Spleen (tissue), 11 donors: Measurements from ENCODE around the gene FSCN2. TPM values are rescaled to one million over a fixed set of nuclear protein-coding genes. Genes with fewer than 3 reads are reported as not detected.

Experiments
- DNase-seq: peaks from one replicate; pipeline ENCODE4 v3.0.0-alpha.2; 2020
- H3K27ac ChIP-seq, 8 donors: fragments of 200-600 bp; sonication (generic) in 7 of 8; 1 replicate in 4 of 8; 2 replicates in 4 of 8; pipeline versions ENCODE4 v1.5.0 to v1.8.0; 2016 to 2021; ENCODE audit warnings: inconsistent platforms in 4 of 8, mild to moderate bottlenecking in 4 of 8, moderate library complexity in 1 of 8
- H3K27me3 ChIP-seq, 7 donors: fragments of 200-600 bp; sonication (generic) in 6 of 7; replicated peaks in 1 of 7; 1 replicate in 4 of 7; 2 replicates in 3 of 7; pipeline versions ENCODE4 v1.5.0 to v1.8.0; 2016 to 2021; ENCODE audit warnings: inconsistent platforms in 3 of 7, mild to moderate bottlenecking in 1 of 7
- H3K36me3 ChIP-seq, 6 donors: fragments of 200-600 bp; sonication (generic) in 5 of 6; 1 replicate in 4 of 6; 2 replicates in 2 of 6; pipeline versions ENCODE4 v1.5.0 to v1.8.0; 2016 to 2021; ENCODE audit warnings: inconsistent platforms in 2 of 6
- H3K4me1 ChIP-seq, 6 donors: fragments of 200-600 bp; sonication (generic) in 5 of 6; 1 replicate in 3 of 6; 2 replicates in 3 of 6; pipeline versions ENCODE4 v1.5.0 to v1.8.0; 2016 to 2021; ENCODE audit warnings: inconsistent platforms in 3 of 6
- H3K4me3 ChIP-seq, 8 donors: fragments of 200-600 bp; sonication (generic) in 7 of 8; 1 replicate in 4 of 8; 2 replicates in 4 of 8; pipeline versions ENCODE4 v1.5.0 to v1.8.0; 2016 to 2021; ENCODE audit warnings: inconsistent platforms in 4 of 8, mild to moderate bottlenecking in 4 of 8, moderate library complexity in 2 of 8
- H3K9me3 ChIP-seq, 8 donors: fragments of 200-600 bp; sonication (generic) in 7 of 8; 1 replicate in 4 of 8; 2 replicates in 4 of 8; pipeline versions ENCODE4 v1.5.0 to v1.8.0; 2016 to 2021; ENCODE audit warnings: inconsistent platforms in 4 of 8
- POLR2A ChIP-seq, 3 donors: fragments of 450-650 bp; IDR thresholded peaks; one replicate each; pipeline ENCODE4 v1.5.1; 2017; ENCODE audit warnings: antibody characterized with exemption in 3 of 3, mild to moderate bottlenecking in 1 of 3
- POLR2AphosphoS5 ChIP-seq, 3 donors: sonication (generic); formaldehyde crosslinking; IDR thresholded peaks; one replicate each; pipeline ENCODE4 v1.5.1; 2017; ENCODE audit warnings: antibody characterized with exemption in 3 of 3
- WGBS, 5 donors: extraction: QIAGEN DNeasy Blood & Tissue Kit in 3 of 5; methylation state at CpG; one replicate each; pipeline versions ENCODE4 v1.1.5 to v1.1.7; 2013 to 2018; 5-methylcytosine and 5-hydroxymethylcytosine counted together
- intact Hi-C: fragments of 100-400 bp; cut with DNase I; formaldehyde crosslinking; loops from one replicate; pipeline ENCODE4 v1.15.0; 2023; ENCODE audit warnings: low total_unique reads
- polyA plus RNA-seq, 3 donors: library from polyadenylated mRNA; stranded (reverse); fragments of 200-250 nt; gene quantifications; one replicate each; pipeline ENCODE4 v1.2.1, GENCODE V29; 2013
- total RNA-seq, 7 donors: library from RNA; depleted of rRNA in 3 of 7; stranded (reverse); fragments of >200 nt in 3 of 7; fragmentation: NEBNext Ultra II Directional in 4 of 7; extraction: Animal tissue kit (Norgen Biotek cat#: 25700) in 4 of 7; gene quantifications; one replicate each; pipeline versions ENCODE4 v1.1.0 to v1.2.1, GENCODE V29; 2016 to 2021
- TF ChIP-seq, protein P1 (sequence below), 11 experiments: fragments of 200-600 bp in 7 of 11; fragments of 450-650 bp in 4 of 11; sonication (generic) in 4 of 11; IDR thresholded peaks in 8 of 11; conservative IDR thresholded peaks in 3 of 11; 1 replicate in 7 of 11; 2 replicates in 4 of 11; pipeline versions ENCODE4 v1.4.0 to v1.8.0; 2016 to 2021; ENCODE audit warnings: antibody characterized with exemption in 11 of 11, inconsistent platforms in 4 of 11, mild to moderate bottlenecking in 1 of 11
- donor health status: healthy with polysubstance abuse.
- donor health status: DM: no; HTN: no; CAD: no; lungs with moderate emphysema.
- donor health status: DM: no; HTN: no; CAD: no.
- donor health status: Bipolar disorder and iron deficiency.
- donor health status: healthy.
- donor health status: DM: no; HTN: no; CAD: no.
- donor health status: DM: yes; HTN: yes; CAD: no.

The FSCN2 gene
- total and polyA plus RNA-seq, 10 donors: 0.41 to 4.0 (median 2.4) TPM

DNA sequence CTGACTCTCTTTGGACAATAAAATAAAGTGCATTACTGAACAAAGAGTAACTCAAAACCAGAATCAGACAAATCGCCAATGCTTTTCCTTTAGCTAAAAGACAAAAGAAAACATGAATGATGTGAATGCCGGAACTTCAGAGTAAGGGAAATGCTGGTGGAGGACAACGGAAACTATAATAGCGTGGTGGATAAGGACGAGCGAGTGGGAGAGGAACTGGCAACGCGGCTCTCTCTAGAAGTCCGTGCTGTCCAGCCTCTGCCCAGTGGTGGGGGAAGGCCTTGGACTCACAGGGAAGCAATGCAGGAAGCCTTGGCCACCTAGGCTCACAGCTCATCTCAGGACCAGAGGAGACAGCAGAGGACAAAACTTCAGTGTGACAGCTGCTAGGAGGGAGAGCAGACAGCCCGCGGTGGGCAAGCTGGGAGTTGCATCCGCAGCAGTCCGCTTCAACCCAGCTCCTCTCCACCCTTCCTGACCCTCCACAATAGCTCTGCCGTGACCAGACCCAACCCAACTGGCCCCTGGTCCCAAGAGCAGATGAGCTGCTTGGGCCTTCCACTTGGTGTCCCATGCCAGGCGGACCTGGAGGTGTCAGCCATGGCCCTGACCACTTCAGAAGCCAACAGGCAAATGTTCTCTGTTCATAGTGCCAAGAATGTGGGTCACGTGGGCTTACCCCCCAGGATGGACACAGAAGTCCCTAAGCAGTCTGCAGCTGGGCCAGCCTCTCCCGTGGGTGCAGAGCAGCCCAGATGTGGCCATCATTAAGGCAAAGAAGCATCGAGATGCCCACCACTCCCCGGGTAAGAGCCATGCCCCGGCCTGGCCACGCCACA lies 29.3 kb downstream of the FSCN2 start:
- WGBS, 5 donors: 64 to 89% (median 81%) methylated on average over 14 to 21 of the region's 21 CpGs
- no peak for DNase-seq
- Histone ChIP-seq H3K4me3 (no peak overlapping the region), H3K36me3 (peaks cover 0 to 68% (median 44%) of the 10 kb centered on the region in 6 donors), H3K27me3 (no peaks in the 10 kb centered on the region), H3K9me3 (no peaks in the 10 kb centered on the region), H3K27ac (peak overlapping the region in 6 of 8 donors; percentile 8 to 58 (median 20)), H3K4me1 (peaks cover 9 to 82% (median 56%) of the 10 kb centered on the region in 6 donors)
- intact Hi-C loops: no loop called here
- TF ChIP-seq, protein P1, sequence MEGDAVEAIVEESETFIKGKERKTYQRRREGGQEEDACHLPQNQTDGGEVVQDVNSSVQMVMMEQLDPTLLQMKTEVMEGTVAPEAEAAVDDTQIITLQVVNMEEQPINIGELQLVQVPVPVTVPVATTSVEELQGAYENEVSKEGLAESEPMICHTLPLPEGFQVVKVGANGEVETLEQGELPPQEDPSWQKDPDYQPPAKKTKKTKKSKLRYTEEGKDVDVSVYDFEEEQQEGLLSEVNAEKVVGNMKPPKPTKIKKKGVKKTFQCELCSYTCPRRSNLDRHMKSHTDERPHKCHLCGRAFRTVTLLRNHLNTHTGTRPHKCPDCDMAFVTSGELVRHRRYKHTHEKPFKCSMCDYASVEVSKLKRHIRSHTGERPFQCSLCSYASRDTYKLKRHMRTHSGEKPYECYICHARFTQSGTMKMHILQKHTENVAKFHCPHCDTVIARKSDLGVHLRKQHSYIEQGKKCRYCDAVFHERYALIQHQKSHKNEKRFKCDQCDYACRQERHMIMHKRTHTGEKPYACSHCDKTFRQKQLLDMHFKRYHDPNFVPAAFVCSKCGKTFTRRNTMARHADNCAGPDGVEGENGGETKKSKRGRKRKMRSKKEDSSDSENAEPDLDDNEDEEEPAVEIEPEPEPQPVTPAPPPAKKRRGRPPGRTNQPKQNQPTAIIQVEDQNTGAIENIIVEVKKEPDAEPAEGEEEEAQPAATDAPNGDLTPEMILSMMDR (IDR thresholded peaks at IDR 0.05 in 8 of 11, conservative IDR thresholded peaks at IDR 0.05 in 3 of 11): no peak

DNA sequence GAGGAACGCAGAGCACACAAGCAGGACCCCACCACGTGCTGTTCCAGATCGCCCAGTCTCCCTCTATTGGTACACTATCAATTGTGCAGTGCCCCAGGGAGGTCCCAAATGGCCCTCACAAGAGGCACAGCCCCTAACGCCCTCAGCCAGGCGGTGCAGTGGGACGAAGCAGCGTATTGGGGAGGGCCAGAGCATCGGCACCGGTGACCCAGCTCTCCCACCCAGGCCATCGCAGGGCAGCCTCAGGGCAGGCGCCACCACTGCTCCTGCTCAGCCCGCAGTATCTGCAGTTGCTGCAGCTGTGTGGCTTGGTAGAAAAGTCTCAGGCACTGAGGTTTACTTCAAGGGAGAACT lies 29.9 kb downstream of the FSCN2 start:
- Histone ChIP-seq H3K36me3 (peaks cover 0 to 74% (median 49%) of the 10 kb centered on the region in 6 donors), H3K27me3 (no peaks in the 10 kb centered on the region), H3K4me3 (no peak overlapping the region), H3K27ac (peak overlapping the region in 1 of 8 donors; percentile 33), H3K9me3 (no peaks in the 10 kb centered on the region), H3K4me1 (peaks cover 9 to 84% (median 51%) of the 10 kb centered on the region in 6 donors)
- 84 to 94% (median 92%) methylated on average over 7 to 12 of the region's 12 CpGs for WGBS, 5 donors
- intact Hi-C loops: no loop called here
- TF ChIP-seq POLR2AphosphoS5 (IDR thresholded peaks at IDR 0.05): peak in 2 of 3 donors; percentile 28 to 56
- TF ChIP-seq, protein P1 (IDR thresholded peaks at IDR 0.05 in 8 of 11, conservative IDR thresholded peaks at IDR 0.05 in 3 of 11): no peak
- DNase-seq: no peak

DNA sequence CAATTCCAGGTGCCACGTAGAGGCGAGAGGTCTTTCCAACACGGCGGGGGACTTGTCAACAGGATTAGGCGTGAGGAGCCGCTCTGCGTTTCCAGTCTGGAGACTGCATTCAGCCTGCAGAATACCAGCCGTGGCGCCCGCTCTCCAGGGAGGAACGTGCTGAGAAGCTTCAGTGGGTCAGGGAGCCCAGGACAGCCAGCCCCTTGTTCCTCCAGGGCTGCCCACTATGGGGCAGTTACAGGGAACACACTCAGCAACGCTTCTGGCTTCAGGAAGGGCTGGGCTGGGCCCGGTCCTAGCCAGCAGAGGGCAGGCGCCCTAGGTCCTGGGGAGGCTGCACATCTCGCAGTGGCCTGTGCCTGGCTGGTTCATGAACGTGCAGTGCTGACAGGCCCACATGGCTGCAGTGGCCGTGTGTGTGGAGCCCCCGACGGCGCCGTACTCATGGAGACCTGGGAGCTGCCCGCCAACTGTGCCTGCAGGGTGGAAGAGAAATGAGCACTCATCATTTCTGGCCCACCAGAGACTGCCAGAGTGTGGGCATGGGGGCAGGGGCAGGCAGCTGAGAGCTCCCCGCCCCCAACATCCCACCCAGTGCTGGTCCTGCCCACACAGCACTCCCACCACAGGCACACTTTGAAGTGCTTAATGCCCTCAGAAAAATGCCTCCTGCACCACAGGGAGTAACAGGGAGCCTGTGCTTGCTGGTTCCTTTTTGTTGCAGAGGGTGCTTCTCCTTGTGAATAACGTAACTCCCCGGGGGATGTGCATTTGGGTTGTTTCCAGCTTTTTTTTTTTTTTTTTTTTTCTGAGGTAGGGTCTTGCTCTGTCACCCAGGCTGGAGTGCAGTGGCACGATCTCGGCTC lies 31.0 kb downstream of the FSCN2 start:
- Histone ChIP-seq H3K27me3 (no peaks in the 10 kb centered on the region), H3K9me3 (no peaks in the 10 kb centered on the region), H3K36me3 (peaks cover 0 to 85% (median 57%) of the 10 kb centered on the region in 6 donors), H3K4me3 (no peak overlapping the region), H3K4me1 (peaks cover 0 to 84% (median 42%) of the 10 kb centered on the region in 6 donors), H3K27ac (peak overlapping the region in 2 of 8 donors; percentile 79 to 82)
- WGBS, 5 donors: 79 to 87% (median 82%) methylated on average over 21 to 27 of the region's 27 CpGs
- no peak for DNase-seq
- intact Hi-C loops: no loop called here
- TF ChIP-seq, protein P1 (IDR thresholded peaks at IDR 0.05 in 8 of 11, conservative IDR thresholded peaks at IDR 0.05 in 3 of 11): no peak
- no peak for TF ChIP-seq POLR2A (IDR thresholded peaks at IDR 0.05)
- peak in 2 of 3 donors; percentile 34 to 65 for TF ChIP-seq POLR2AphosphoS5 (IDR thresholded peaks at IDR 0.05)

DNA sequence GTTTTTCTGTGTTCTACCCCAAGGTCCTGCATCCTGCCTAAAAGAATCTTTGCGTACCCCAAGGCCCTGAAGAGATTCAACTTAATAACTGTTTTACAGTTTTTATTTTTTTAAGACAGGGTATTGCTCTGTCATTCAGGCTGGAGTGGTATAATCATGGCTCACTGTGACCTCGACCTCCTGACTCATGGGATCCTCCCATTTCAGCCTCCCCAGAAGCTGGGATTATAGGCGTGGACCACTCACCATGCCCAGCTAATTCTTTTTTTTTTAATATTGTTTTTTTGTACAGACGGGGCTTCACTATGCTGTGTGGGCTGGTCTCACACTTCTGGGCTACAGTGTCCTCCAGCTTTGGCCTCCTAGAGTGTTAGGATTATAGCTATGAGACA lies 33.3 kb downstream of the FSCN2 start:
- DNase-seq: no peak
- WGBS, 5 donors: 69 to 85% (median 78%) methylated on average over 4 of the region's 4 CpGs
- Histone ChIP-seq H3K27me3 (no peaks in the 10 kb centered on the region), H3K27ac (peak overlapping the region; percentile 35 to 82 (median 72)), H3K9me3 (no peaks in the 10 kb centered on the region), H3K36me3 (peaks cover 0 to 100% (median 77%) of the 10 kb centered on the region in 6 donors), H3K4me3 (no peak overlapping the region), H3K4me1 (peaks cover 0 to 96% (median 48%) of the 10 kb centered on the region in 6 donors)
- intact Hi-C loops: no loop called here
- TF ChIP-seq POLR2A (IDR thresholded peaks at IDR 0.05) (no peak), POLR2AphosphoS5 (IDR thresholded peaks at IDR 0.05) (no peak)
- TF ChIP-seq, protein P1 (IDR thresholded peaks at IDR 0.05 in 8 of 11, conservative IDR thresholded peaks at IDR 0.05 in 3 of 11): no peak
